HEK293T (cell line): ENCODE data around the gene CFAP74.
"Not testable (repeated sequence)": the region's sequence is repeated elsewhere in the genome, so short reads cannot be mapped to it uniquely, and the experiment has no call there.

Experiments used
- CTCF ChIA-PET: fragments of 350-600 bp; formaldehyde crosslinking; extraction: SDS; loops from one replicate; lab custom pipeline; 2021; ENCODE audit warnings: antibody characterized with exemption, inconsistent platforms; lab: Yijun Ruan, JAX
- POLR2A ChIA-PET: fragments of 350-600 bp; formaldehyde crosslinking; extraction: SDS; loops from one replicate; lab custom pipeline; 2020; ENCODE audit warnings: antibody characterized with exemption, inconsistent platforms; lab: Yijun Ruan, JAX
- DNase-seq: peaks from one replicate; pipeline ENCODE4 v3.0.0; 2012; ENCODE audit warnings: mixed read lengths; ENCODE audit errors: extremely low spot score
- ARNT ChIP-seq: fragments of 450-650 bp; IDR thresholded peaks from 2 replicates; pipeline ENCODE4 v1.6.1; 2017; ENCODE audit warnings: mild to moderate bottlenecking
- BHLHE40 ChIP-seq: fragments of 450-650 bp; IDR thresholded peaks from 2 replicates; pipeline ENCODE4 v1.6.1; 2016; ENCODE audit warnings: mild to moderate bottlenecking, moderate library complexity, borderline replicate concordance
- CTBP1 ChIP-seq: fragments of 450-650 bp; IDR thresholded peaks from 2 replicates; pipeline ENCODE4 v1.6.1; 2016; ENCODE audit warnings: borderline replicate concordance
- ELF4 ChIP-seq: fragments of 450-650 bp; IDR thresholded peaks from 2 replicates; pipeline ENCODE4 v1.6.1; 2017; ENCODE audit warnings: antibody characterized with exemption
- FOXA1 ChIP-seq: fragments of 450-650 bp; IDR thresholded peaks from 2 replicates; pipeline ENCODE4 v1.6.1; 2016; ENCODE audit warnings: mild to moderate bottlenecking
- FOXK2 ChIP-seq: fragments of 450-650 bp; IDR thresholded peaks from 2 replicates; pipeline ENCODE4 v1.6.1; 2016; ENCODE audit warnings: mild to moderate bottlenecking
- FOXM1 ChIP-seq: fragments of 450-650 bp; IDR thresholded peaks from 2 replicates; pipeline ENCODE4 v1.6.1; 2017; ENCODE audit warnings: mild to moderate bottlenecking, borderline replicate concordance
- HDGF ChIP-seq: fragments of 450-650 bp; IDR thresholded peaks from 2 replicates; pipeline ENCODE4 v1.6.1; 2017; ENCODE audit warnings: antibody characterized with exemption, borderline replicate concordance
- L3MBTL2 ChIP-seq: fragments of 450-650 bp; conservative IDR thresholded peaks from 2 replicates; pipeline ENCODE4 v1.6.1; 2016; ENCODE audit warnings: mild to moderate bottlenecking
- LEF1 ChIP-seq: fragments of 450-650 bp; IDR thresholded peaks from 2 replicates; pipeline ENCODE4 v1.6.1; 2017; ENCODE audit warnings: mild to moderate bottlenecking, borderline replicate concordance
- NFRKB ChIP-seq: fragments of 450-650 bp; IDR thresholded peaks from 2 replicates; pipeline ENCODE4 v1.6.1; 2016; ENCODE audit warnings: mild to moderate bottlenecking, moderate library complexity
- SP1 ChIP-seq: fragments of 450-650 bp; IDR thresholded peaks from 2 replicates; pipeline ENCODE4 v1.6.1; 2017
- SUZ12 ChIP-seq: fragments of 450-650 bp; IDR thresholded peaks from 2 replicates; pipeline ENCODE4 v1.6.1; 2016; ENCODE audit warnings: mild to moderate bottlenecking
- TARDBP ChIP-seq: fragments of 450-650 bp; IDR thresholded peaks from 2 replicates; pipeline ENCODE4 v1.6.1; 2016
- ZNF384 ChIP-seq: fragments of 450-650 bp; IDR thresholded peaks from 2 replicates; pipeline ENCODE4 v1.6.1; 2016
- TF ChIP-seq, protein P1 (sequence below): fragments of 450-650 bp; IDR thresholded peaks from 2 replicates; pipeline ENCODE4 v1.6.1; 2016

CFAP74 gene

DNA sequence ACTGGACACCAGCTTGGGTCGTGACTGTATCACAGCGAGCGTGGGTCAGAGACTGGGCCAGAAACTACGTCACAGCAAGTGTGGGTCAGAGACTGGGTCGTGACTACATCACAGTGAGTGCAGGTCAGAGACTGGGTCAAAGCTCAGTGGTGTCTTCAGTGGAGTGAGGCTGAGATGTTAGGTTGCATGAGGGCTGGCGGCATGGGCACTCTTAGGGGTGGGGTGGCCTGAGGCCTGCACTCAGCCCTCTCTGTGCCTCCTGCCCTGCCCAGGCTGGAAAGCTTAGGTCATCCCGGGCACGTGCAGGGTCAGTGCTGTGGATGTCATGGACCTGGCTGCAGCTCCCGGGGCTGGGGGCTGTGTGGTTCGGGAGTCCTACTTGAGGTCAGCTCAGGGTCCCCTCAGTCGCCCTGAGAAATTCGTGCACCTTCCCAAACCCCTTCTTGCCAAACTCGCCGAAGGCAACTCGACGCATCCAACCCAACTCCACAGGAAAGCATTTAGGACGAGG is 19.0 kb downstream of the CFAP74 start:
- POLR2A ChIA-PET = no interaction called here
- CTCF ChIA-PET = no interaction called here
- TF ChIP-seq ARNT (no peak), ELF4 (no peak), LEF1 (no peak), FOXK2 (no peak), CTBP1 (no peak), TARDBP (no peak), FOXA1 (no peak), ZNF384 (no peak), HDGF (no peak), L3MBTL2 (no peak)
- TF ChIP-seq, protein P1, sequence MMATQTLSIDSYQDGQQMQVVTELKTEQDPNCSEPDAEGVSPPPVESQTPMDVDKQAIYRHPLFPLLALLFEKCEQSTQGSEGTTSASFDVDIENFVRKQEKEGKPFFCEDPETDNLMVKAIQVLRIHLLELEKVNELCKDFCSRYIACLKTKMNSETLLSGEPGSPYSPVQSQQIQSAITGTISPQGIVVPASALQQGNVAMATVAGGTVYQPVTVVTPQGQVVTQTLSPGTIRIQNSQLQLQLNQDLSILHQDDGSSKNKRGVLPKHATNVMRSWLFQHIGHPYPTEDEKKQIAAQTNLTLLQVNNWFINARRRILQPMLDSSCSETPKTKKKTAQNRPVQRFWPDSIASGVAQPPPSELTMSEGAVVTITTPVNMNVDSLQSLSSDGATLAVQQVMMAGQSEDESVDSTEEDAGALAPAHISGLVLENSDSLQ = no peak
- DNase-seq = no peak

DNA sequence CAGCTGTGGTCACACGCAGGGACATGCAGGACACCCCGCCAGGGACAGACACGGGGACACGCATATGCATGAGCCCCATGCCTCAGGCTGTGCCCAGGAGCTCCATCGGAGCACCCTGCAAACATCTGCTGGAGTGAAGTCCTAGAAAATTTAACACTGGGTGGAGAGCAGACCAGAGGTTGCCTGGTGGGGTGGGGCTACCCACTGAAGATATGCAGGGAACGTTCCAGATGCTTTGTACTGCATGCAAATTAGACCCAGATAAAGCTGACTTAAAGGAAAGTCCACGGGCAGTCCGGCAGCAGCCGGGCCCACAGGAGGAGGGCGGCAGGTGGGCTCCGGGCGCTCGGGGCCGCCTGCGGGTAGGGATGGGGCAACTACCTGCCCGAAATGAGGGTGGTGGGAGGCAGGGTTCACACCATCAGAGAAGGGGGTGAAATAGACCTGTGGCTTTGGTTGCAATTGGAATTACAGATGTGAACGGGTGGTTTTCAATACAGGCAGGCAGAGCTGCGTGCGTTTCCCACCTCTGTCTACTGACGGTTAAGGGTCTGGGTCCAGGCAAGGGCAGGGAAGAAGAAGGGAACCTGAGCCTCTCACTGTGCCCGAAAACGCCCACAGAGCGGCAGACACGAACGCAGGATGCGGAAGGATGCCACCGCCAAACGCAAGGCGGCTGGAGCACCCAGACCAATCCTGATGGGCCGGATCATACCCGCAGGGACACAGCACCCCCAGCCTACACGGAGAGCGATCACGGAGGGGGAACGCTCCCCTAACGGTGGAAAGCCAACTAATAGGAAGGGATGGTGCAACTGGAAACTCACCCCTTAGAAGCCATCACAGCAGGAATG is 21.0 kb downstream of the CFAP74 start:
- CTCF ChIA-PET = interaction anchor here (0.6 kb wide), 1 partner anchor 22 kb away, joined by 3 read pairs; no protein-coding TSS in a partner anchor
- no peak for DNase-seq
- POLR2A ChIA-PET = no interaction called here
- TF ChIP-seq TARDBP (no peak), FOXA1 (no peak), FOXM1 (no peak), LEF1 (no peak), BHLHE40 (no peak)
- TF ChIP-seq, protein P1 = no peak

- POLR2A ChIA-PET, CTCF ChIA-PET, DNase-seq: not testable (repeated sequence)
These were observed 21.8 kb downstream of the CFAP74 start for GRCh38 chr1:1981631-1982327.

GRCh38 chr1:1981142-1981500 is 22.5 kb downstream of the CFAP74 start:
- no peak for TF ChIP-seq NFRKB
- no peak for TF ChIP-seq ARNT
- no peak for TF ChIP-seq BHLHE40
- TF ChIP-seq, protein P1 = no peak
- no peak for TF ChIP-seq L3MBTL2
- no peak for TF ChIP-seq FOXA1
- ChIA-PET CTCF (no interaction called here), POLR2A (no interaction called here)
- no peak for DNase-seq

GRCh38 chr1:1980467-1981141 is 23.0 kb downstream of the CFAP74 start:
- CTCF ChIA-PET = no interaction called here
- POLR2A ChIA-PET = no interaction called here

DNA sequence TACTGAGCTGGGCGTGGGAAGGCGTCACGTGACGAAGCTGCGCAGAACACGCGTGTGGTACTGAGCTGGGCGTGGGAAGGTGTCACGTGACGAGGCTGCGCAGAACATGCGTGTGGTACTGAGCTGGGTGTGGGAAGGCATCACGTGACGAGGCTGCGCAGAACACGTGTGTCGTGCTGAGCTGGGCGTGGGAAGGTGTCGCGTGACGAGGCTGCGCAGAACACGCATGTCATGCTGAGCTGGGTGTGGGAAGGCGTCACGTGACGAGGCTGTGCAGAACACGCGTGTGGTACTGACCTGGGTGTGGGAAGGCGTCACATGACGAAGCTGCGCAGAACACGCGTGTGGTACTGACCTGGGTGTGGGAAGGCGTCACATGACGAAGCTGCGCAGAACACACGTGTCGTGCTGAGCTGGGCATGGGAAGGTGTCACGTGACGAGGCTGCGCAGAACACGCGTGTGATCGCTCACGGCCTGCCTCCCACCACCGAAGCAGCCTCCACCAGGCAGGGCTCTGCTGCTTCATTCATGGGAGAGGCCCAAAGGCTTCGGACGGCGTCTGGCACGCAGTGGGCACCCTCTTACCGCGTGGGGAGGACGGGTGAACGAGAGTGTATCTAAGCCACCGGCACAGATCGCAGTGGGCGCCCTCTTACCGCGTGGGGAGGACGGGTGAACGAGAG is 24.0 kb downstream of the CFAP74 start:
- POLR2A ChIA-PET = no interaction called here
- CTCF ChIA-PET = no interaction called here
- TF ChIP-seq FOXK2 (no peak), BHLHE40 (no peak), ZNF384 (no peak), NFRKB (no peak), ARNT (no peak), L3MBTL2 (no peak), ELF4 (no peak), SUZ12 (no peak), TARDBP (no peak), FOXM1 (no peak), FOXA1 (no peak), HDGF (no peak), CTBP1 (no peak), LEF1 (no peak), SP1 (no peak)
- TF ChIP-seq, protein P1 = no peak
- DNase-seq = no peak

More at GRCh38 chr1:1980467-1981141, 23.0 kb downstream of the CFAP74 start:
- DNase-seq = no peak
- no peak for TF ChIP-seq SP1
- TF ChIP-seq TARDBP = no peak
- no peak for TF ChIP-seq CTBP1
- TF ChIP-seq SUZ12 = no peak
- TF ChIP-seq NFRKB = no peak

GRCh38 chr1:1978690-1979481 is 24.7 kb downstream of the CFAP74 start:
- CTCF ChIA-PET = not testable (repeated sequence)

More at GRCh38 chr1:1978690-1979481, 24.7 kb downstream of the CFAP74 start:
- DNase-seq = not testable (repeated sequence)
- POLR2A ChIA-PET = interaction anchor here (1.7 kb wide), 1 partner anchor 66 kb away, joined by 4 read pairs; no protein-coding TSS in a partner anchor
